NCI-H146 (cell line): Measurements from ENCODE around the gene HPSE2.
"Not testable (repeated sequence)": the region's sequence is repeated elsewhere in the genome, so short reads cannot be mapped to it uniquely, and the experiment has no call there.

Experiments used
- DNase-seq: peaks from one replicate; lab custom pipeline; 2025; lab: John Stamatoyannopoulos, UW

HPSE2 gene

GRCh38 chr10:99161165-99161564, 74.5 kb downstream of the HPSE2 start:
- no peak for DNase-seq

- DNase-seq, result no peak
Observed at GRCh38 chr10:99143651-99144050, 92.0 kb downstream of the HPSE2 start.

GRCh38 chr10:99143011-99143410, 92.6 kb downstream of the HPSE2 start:
- DNase-seq, result no peak

- DNase-seq, result not testable (repeated sequence)
Observed at GRCh38 chr10:99132897-99133296, 102.8 kb downstream of the HPSE2 start.

GRCh38 chr10:99125879-99126278, 109.8 kb downstream of the HPSE2 start:
- no peak for DNase-seq

GRCh38 chr10:99124376-99124775, 111.3 kb downstream of the HPSE2 start:
- DNase-seq, result no peak

GRCh38 chr10:99123851-99124250, 111.8 kb downstream of the HPSE2 start:
- no peak for DNase-seq

- no peak for DNase-seq
Observed at GRCh38 chr10:99123336-99123735, 112.3 kb downstream of the HPSE2 start.

- DNase-seq, result no peak
Observed at GRCh38 chr10:99119258-99119748, 116.3 kb downstream of the HPSE2 start.

GRCh38 chr10:99115703-99116102, 119.9 kb downstream of the HPSE2 start:
- no peak for DNase-seq

GRCh38 chr10:99085358-99085757, 150.3 kb downstream of the HPSE2 start:
- no peak for DNase-seq

GRCh38 chr10:99084161-99084560, 151.5 kb downstream of the HPSE2 start:
- no peak for DNase-seq

- no peak for DNase-seq
Observed at GRCh38 chr10:99080275-99080945, 155.2 kb downstream of the HPSE2 start.

GRCh38 chr10:99062591-99062990, 173.1 kb downstream of the HPSE2 start:
- DNase-seq, result no peak

GRCh38 chr10:99058762-99059161, 176.9 kb downstream of the HPSE2 start:
- no peak for DNase-seq

GRCh38 chr10:99057936-99058690, 177.5 kb downstream of the HPSE2 start:
- no peak for DNase-seq

GRCh38 chr10:99045671-99046070, 190.0 kb downstream of the HPSE2 start:
- DNase-seq, result no peak

GRCh38 chr10:99042051-99042771, 193.4 kb downstream of the HPSE2 start:
- DNase-seq, result no peak

- no peak for DNase-seq
Observed at GRCh38 chr10:99041468-99041867, 194.2 kb downstream of the HPSE2 start.

GRCh38 chr10:99013885-99014284, 221.8 kb downstream of the HPSE2 start:
- no peak for DNase-seq

GRCh38 chr10:99010286-99010685, 225.4 kb downstream of the HPSE2 start:
- no peak for DNase-seq

GRCh38 chr10:99008054-99008453, 227.6 kb downstream of the HPSE2 start:
- DNase-seq, result no peak

GRCh38 chr10:99007457-99007856, 228.2 kb downstream of the HPSE2 start:
- DNase-seq, result no peak
